HG02610 (cell line): ENCODE data around the gene DNAJC15.

Experiments
- ATAC-seq: cut with Tn5 transposase; IDR thresholded peaks from one replicate; pipeline ENCODE4 v1.9.1; 2021; ENCODE audit warnings: mild to moderate bottlenecking, moderate library complexity; ENCODE audit not compliant: unreplicated experiment

DNAJC15 gene

GRCh38 chr13:43123856-43124255 lies 100.5 kb downstream of the DNAJC15 start:
- ATAC-seq: no peak

DNA sequence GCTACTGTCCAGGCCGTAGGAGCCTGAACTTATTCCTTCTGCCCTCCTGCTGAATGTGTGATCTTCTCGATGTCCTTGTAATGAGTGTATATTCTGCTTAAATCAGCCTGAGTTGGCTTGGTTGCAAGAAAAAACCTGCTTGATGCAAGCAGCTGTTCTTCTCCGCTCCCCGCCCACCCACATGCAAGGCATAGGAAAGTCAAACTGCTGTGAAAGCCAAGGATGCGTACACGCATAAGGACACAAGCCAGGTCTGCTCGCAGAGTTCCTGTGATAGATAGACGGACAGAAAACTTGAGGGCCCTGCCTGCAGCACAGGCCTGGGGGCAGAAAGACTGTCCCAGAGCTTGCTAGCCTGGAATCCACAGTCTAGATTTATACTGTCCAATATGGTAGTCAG lies 101.1 kb downstream of the DNAJC15 start:
- ATAC-seq: no peak

GRCh38 chr13:43126420-43126819 lies 103.0 kb downstream of the DNAJC15 start:
- no peak for ATAC-seq

- no peak for ATAC-seq
These were observed 103.9 kb downstream of the DNAJC15 start for GRCh38 chr13:43127103-43127798.

- ATAC-seq: no peak
These were observed 104.4 kb downstream of the DNAJC15 start for GRCh38 chr13:43127827-43128226.

- ATAC-seq: no peak
These were observed 105.1 kb downstream of the DNAJC15 start for GRCh38 chr13:43128504-43128961.

DNA sequence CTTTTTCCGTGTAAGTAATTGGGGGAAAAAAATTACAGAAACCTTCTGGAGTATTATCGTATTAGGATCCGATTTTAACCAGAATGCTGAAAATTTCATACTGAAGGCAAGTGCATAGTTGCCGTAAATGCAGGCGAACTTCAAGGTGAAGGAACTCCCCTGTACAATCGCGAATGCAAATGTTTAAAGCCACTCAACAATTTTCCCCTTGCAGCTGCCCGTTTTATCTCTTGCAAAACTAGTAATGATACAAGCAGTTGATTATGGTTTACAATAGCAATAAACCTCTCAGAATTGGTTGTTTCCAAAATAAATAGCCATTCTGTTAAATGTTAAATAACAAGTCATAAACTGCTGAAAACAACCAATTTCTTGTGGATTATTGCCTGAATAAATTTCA lies 105.7 kb downstream of the DNAJC15 start:
- ATAC-seq: no peak

DNA sequence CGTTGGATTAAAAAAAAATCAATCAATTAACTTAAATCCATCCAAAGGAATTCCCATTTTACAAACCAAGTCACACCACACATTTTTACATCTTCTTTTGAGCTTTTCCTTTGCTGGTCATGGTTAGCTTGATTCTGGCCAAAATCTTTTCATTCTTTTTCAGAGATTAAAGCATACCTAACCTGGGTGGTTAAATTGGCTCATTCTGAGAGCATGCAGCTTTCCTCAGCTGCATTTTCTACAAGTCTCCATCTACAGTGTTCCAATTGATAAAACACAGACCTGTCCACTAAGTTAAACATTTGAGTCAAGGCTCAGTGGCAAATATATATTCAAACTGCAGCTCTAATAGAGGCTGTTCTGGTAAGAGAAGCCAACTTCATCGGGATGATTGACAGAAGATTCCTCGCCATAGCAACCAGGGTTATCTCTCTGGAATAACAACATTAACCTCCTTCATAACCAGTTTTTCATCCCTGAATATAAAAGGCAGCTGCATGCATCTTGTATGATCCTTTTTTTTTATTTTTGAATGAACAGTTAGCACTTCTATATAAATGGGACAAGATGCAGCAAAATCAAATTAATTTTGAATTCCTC lies 106.2 kb downstream of the DNAJC15 start:
- no peak for ATAC-seq

- ATAC-seq: peak; percentile 49
These were observed 108.9 kb downstream of the DNAJC15 start for GRCh38 chr13:43132257-43132656.

DNA sequence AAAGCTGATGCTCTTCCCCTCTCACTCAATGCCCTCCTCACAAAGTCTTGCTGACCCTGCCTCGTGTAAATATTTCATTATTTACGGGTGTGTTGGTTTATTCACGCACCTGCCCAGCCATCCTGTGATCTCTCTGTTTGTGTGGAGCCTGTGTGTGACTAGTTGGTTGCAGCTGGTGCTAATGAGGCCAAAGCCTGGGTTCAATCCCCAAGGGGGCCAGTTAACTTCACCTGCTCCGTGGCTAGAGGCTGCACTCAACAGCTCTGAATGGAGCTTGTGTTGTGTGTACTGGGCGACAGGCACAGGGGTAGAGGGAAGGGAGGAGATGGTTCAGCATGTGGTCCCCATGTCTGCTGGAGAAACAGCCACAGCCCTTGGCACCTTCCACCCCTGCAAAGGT lies 109.5 kb downstream of the DNAJC15 start:
- ATAC-seq: no peak

DNA sequence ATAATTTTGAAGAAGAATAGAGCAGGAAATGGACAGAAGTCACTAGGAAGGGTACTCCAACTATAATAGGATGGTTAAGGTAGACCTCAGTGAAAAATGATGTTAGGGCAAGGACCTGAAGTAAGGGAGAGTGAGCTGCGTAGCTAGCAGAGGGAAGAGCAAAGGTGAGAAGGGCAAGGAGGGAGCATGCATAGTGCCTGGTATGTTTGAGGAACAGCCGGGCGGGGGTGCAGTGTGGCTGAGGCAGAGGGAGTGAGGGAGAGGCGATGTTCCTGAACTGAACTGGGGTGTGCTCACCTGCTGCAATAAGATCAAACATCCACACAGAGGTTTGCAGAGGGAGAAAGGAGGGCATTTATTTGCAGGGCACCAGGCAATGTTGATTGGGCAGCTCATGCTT lies 110.4 kb downstream of the DNAJC15 start:
- ATAC-seq: no peak

GRCh38 chr13:43134868-43135267 lies 111.5 kb downstream of the DNAJC15 start:
- ATAC-seq: no peak

- no peak for ATAC-seq
These were observed 112.1 kb downstream of the DNAJC15 start for GRCh38 chr13:43135516-43135915.

GRCh38 chr13:43136920-43137575 lies 113.7 kb downstream of the DNAJC15 start:
- no peak for ATAC-seq

DNA sequence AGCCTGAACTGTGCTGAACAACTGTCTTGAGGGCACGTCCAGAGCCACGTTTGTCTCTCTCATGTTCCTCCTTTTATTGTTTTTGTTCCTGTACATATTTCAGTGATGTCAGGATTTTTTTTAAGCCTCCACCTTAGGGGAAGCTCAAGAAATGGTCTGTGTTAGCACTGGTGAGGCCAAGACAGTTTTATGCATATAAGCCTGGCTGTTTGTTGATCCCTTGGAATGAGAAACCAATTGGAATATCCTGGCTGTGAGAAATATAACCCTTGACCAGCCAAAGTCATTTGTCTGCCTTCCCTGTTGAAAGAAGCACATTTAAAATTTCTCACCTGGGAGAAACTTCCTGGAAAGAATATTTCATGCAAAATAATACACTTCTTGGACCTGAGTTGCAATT lies 115.8 kb downstream of the DNAJC15 start:
- ATAC-seq: no peak

GRCh38 chr13:43139921-43140320 lies 116.5 kb downstream of the DNAJC15 start:
- no peak for ATAC-seq

- ATAC-seq: no peak
These were observed 117.6 kb downstream of the DNAJC15 start for GRCh38 chr13:43140985-43141384.

DNA sequence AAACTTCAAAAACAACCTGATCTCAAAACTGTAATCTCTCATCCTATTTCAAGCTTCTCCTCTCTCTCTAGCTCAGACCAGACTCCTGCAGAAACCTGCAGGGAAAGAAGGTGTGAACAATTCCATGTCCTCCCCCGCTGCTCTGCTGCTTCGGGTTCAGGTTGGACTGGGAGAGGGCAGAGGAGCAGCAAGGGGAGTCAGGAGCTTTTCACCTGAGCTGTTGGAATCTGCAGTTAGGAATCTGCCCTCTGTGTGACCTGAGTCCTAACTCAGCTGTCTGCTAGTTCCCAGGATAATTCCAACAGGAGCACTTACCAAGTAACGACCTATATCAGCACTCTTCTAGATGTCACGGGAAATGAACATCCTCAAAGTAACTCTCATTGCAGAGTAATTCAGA lies 118.3 kb downstream of the DNAJC15 start:
- ATAC-seq: no peak

DNA sequence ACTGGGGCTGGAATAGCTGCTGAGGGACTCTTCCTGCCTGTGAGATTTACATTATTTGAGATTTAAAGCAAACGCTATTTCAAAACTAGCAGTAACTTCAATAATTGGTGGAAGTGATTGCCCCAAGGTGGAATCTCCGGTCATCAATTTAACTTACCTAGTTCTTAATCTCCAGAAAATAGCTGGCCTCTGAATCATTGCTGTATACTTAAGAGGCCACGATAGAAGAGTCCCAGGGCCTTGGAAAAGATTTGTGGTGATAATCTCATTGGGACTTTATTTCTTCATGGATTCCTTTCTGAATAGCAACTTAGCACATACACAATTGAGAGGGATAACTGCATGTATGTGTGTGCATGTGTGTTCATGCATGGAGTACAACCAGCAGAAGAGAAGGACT lies 120.2 kb downstream of the DNAJC15 start:
- no peak for ATAC-seq

- ATAC-seq: no peak
These were observed 122.3 kb downstream of the DNAJC15 start for GRCh38 chr13:43145534-43146196.

- ATAC-seq: no peak
These were observed 123.0 kb downstream of the DNAJC15 start for GRCh38 chr13:43146400-43146799.
